Spleen (tissue), 7 donors: ENCODE measurements around the gene EPN2.

Experiments used
- CTCF ChIP-seq, 11 experiments: fragments of 200-600 bp in 7 of 11; fragments of 450-650 bp in 4 of 11; sonication (generic) in 4 of 11; IDR thresholded peaks in 8 of 11; conservative IDR thresholded peaks in 3 of 11; 1 replicate in 7 of 11; 2 replicates in 4 of 11; pipeline versions ENCODE4 v1.4.0 to v1.8.0; 2016 to 2021; ENCODE audit warnings: antibody characterized with exemption in 11 of 11, inconsistent platforms in 4 of 11, mild to moderate bottlenecking in 1 of 11
- POLR2A ChIP-seq, 3 donors: fragments of 450-650 bp; IDR thresholded peaks; one replicate each; pipeline ENCODE4 v1.5.1; 2017; ENCODE audit warnings: antibody characterized with exemption in 3 of 3, mild to moderate bottlenecking in 1 of 3
- POLR2AphosphoS5 ChIP-seq, 3 donors: sonication (generic); formaldehyde crosslinking; IDR thresholded peaks; one replicate each; pipeline ENCODE4 v1.5.1; 2017; ENCODE audit warnings: antibody characterized with exemption in 3 of 3
- donor health status: DM: no; HTN: no; CAD: no; lungs with moderate emphysema.
- donor health status: DM: no; HTN: no; CAD: no.
- donor health status: DM: no; HTN: no; CAD: no.

- no peak for TF ChIP-seq CTCF (IDR thresholded peaks at IDR 0.05 in 8 of 11, conservative IDR thresholded peaks at IDR 0.05 in 3 of 11)
- TF ChIP-seq POLR2AphosphoS5 (IDR thresholded peaks at IDR 0.05), result no peak
- no peak for TF ChIP-seq POLR2A (IDR thresholded peaks at IDR 0.05)
Observed at GRCh38 chr17:19322861-19323260, 85.7 kb downstream of the EPN2 start.
